HepG2 (cell line): Measurements from ENCODE around the gene CPB2. TPM values are rescaled to one million over a fixed set of nuclear protein-coding genes. Genes with fewer than 3 reads are reported as not detected.

Experiments used
- ATAC-seq: fragments of 200-7000 bp; cut with Tn5 transposase; 3 replicates; pipeline ENCODE4 v1.9.1; 2020; ENCODE audit warnings: mild to moderate bottlenecking, moderate library complexity
- BruUV-seq: library from RNA; stranded (reverse); fragments of 400-500 nt; replicated peaks from 2 replicates; lab custom pipeline; 2021; lab: Mats Ljungman, UMichigan
- CTCF ChIA-PET: fragments of 300-600 bp; formaldehyde crosslinking; extraction: SDS; loops from one replicate; lab custom pipeline; 2021; ENCODE audit warnings: low total read pairs, inconsistent platforms, low intra/inter-chr PET ratio; lab: Yijun Ruan, JAX
- POLR2A ChIA-PET: fragments of 350-600 bp; sonication (Branson Sonifier 250); formaldehyde crosslinking; loops from one replicate; lab custom pipeline; 2020; ENCODE audit warnings: antibody characterized with exemption, inconsistent platforms; lab: Yijun Ruan, JAX
- DNase-seq: peaks from one replicate; pipeline ENCODE4 v3.0.0-alpha.2; 2015; ENCODE audit warnings: low spot score
- FAIRE-seq: peaks from 3 replicates; lab custom pipeline; 2011; peaks lifted over from hg19 to GRCh38; lab: Jason Lieb, UNC
- H2AFZ ChIP-seq: one replicate; pipeline ENCODE4 v1.6.1; 2011; ENCODE audit warnings: low read length, inconsistent platforms
- H3K27ac ChIP-seq: fragments of 300-600 bp; 3 replicates; pipeline ENCODE4 v1.8.0; 2011; ENCODE audit warnings: mixed run types, mild to moderate bottlenecking, mixed read lengths, low read length, inconsistent platforms; ENCODE audit not compliant: insufficient read depth; ENCODE audit errors: extremely low read length
- H3K27me3 ChIP-seq, 2 experiments: fragments of 200-600 bp in 1 of 2; 2 replicates in 1 of 2; 3 replicates in 1 of 2; pipeline versions ENCODE4 v1.6.0 to v1.8.0; 2011; ENCODE audit warnings: low read length in 2 of 2, mild to moderate bottlenecking in 2 of 2, moderate library complexity in 2 of 2, inconsistent platforms in 1 of 2; ENCODE audit not compliant: insufficient read depth in 2 of 2, control insufficient read depth in 1 of 2
- H3K36me3 ChIP-seq, 2 experiments: fragments of 200-600 bp in 1 of 2; replicated peaks in 1 of 2; 2 replicates in 1 of 2; 3 replicates in 1 of 2; pipeline versions ENCODE4 v1.5.1 to v1.8.0; 2011; ENCODE audit warnings: low read length in 2 of 2, inconsistent platforms in 1 of 2; ENCODE audit not compliant: insufficient read depth in 2 of 2, control insufficient read depth in 1 of 2
- H3K4me1 ChIP-seq: 2 replicates; pipeline ENCODE4 v1.5.1; 2012; ENCODE audit warnings: low read length, inconsistent platforms; ENCODE audit not compliant: insufficient read depth
- H3K4me2 ChIP-seq: 2 replicates; pipeline ENCODE4 v1.6.0; 2011; ENCODE audit warnings: low read depth, low read length, inconsistent platforms
- H3K4me3 ChIP-seq, 3 experiments: fragments of 200-600 bp in 1 of 3; sonication (generic), shearing (Covaris generic) in 1 of 3; replicated peaks in 1 of 3; 2 replicates each; pipeline ENCODE4 v1.5.1; 2011 to 2016; ENCODE audit warnings: low read length in 3 of 3, inconsistent platforms in 2 of 3, low read depth in 2 of 3, mild to moderate bottlenecking in 2 of 3, control low read depth in 1 of 3, mixed read lengths in 1 of 3; ENCODE audit not compliant: insufficient read depth in 1 of 3
- H3K79me2 ChIP-seq: one replicate; pipeline ENCODE4 v1.6.1; 2011; ENCODE audit warnings: low read length, inconsistent platforms; ENCODE audit not compliant: insufficient read depth
- H3K9ac ChIP-seq: 2 replicates; pipeline ENCODE4 v1.6.0; 2011; ENCODE audit warnings: mild to moderate bottlenecking, low read depth, low read length, inconsistent platforms; ENCODE audit not compliant: insufficient read depth
- H3K9me3 ChIP-seq: 2 replicates; pipeline ENCODE4 v1.5.1; 2012; ENCODE audit warnings: mild to moderate bottlenecking, low read length
- H4K20me1 ChIP-seq: 2 replicates; pipeline ENCODE4 v1.6.0; 2011; ENCODE audit warnings: inconsistent platforms, mild to moderate bottlenecking, low read length, moderate library complexity; ENCODE audit not compliant: insufficient read depth
- KMT2A ChIP-seq: sonication (generic); formaldehyde crosslinking; IDR thresholded peaks from 2 replicates; pipeline ENCODE4 v1.4.0; 2020; ENCODE audit warnings: missing genetic modification reagents
- MED13 ChIP-seq: sonication (generic); formaldehyde crosslinking; IDR thresholded peaks from 2 replicates; pipeline ENCODE4 v1.5.0; 2020; ENCODE audit warnings: missing genetic modification reagents
- NFIB ChIP-seq: sonication (generic); formaldehyde crosslinking; IDR thresholded peaks from 2 replicates; pipeline ENCODE4 v1.9.0; 2021; ENCODE audit warnings: missing genetic modification reagents, mild to moderate bottlenecking, borderline replicate concordance
- SIX1 ChIP-seq: sonication (generic); formaldehyde crosslinking; IDR thresholded peaks from 2 replicates; pipeline ENCODE4 v1.4.0; 2020; ENCODE audit warnings: missing genetic modification reagents, borderline replicate concordance
- ZBED4 ChIP-seq: sonication (generic); formaldehyde crosslinking; IDR thresholded peaks from 2 replicates; pipeline ENCODE4 v1.4.0; 2020; ENCODE audit warnings: missing genetic modification reagents, borderline replicate concordance
- ZNF180 ChIP-seq: sonication (generic); formaldehyde crosslinking; IDR thresholded peaks from 2 replicates; pipeline ENCODE4 v1.4.0; 2020; ENCODE audit warnings: low read depth, missing genetic modification reagents, borderline replicate concordance
- in situ Hi-C: cut with HindIII; loops from 2 replicates; pipeline ENCODE4 v1.10.0; 2017; ENCODE audit warnings: low pct_unique_long_range_greater_than_20kb; ENCODE audit not compliant: extremely low pct_ligation_motif_present
- intact Hi-C: fragments of 100-400 bp; cut with micrococcal nuclease; formaldehyde crosslinking; loops from one replicate; pipeline ENCODE4 v1.10.0; 2022; ENCODE audit not compliant: unreplicated experiment
- polyA plus RNA-seq, 8 experiments: library from polyadenylated mRNA; depleted of rRNA in 3 of 8; stranded (reverse) in 7 of 8; unstranded in 1 of 8; fragments of >200 nt; fragmentation: Illumina TruSeq in 4 of 8; extraction: Trizol in 4 of 8; gene quantifications; 2 replicates each; pipeline versions ENCODE4 v1.2.1 to v1.2.3, GENCODE V29; 2011 to 2016; ENCODE audit warnings: low read depth in 4 of 8, missing spikeins in 1 of 8, mixed read lengths in 1 of 8; ENCODE audit not compliant: insufficient read depth in 1 of 8
- total RNA-seq, 5 experiments: library from RNA; depleted of rRNA; stranded (reverse); fragments of >200 nt; fragmentation: Illumina TruSeq; extraction: Trizol; gene quantifications; 2 replicates each; pipeline ENCODE4 v1.2.3, GENCODE V29; 2016; ENCODE audit warnings: low read depth in 1 of 5
- TF ChIP-seq, protein P1 (sequence below): sonication (generic); formaldehyde crosslinking; IDR thresholded peaks from 2 replicates; pipeline ENCODE4 v1.8.0; 2022; ENCODE audit warnings: mild to moderate bottlenecking, missing genetic modification reagents; ENCODE audit not compliant: insufficient replicate concordance

The CPB2 gene
- total and polyA plus RNA-seq, 2 of the 13 experiments (the other 11 are each of a cell fraction or from before 2014, with no cell fraction given): 125 to 140 TPM

- TF ChIP-seq ZBED4 (CRISPR knock-in tag) (no peak), MED13 (CRISPR knock-in tag) (no peak), ZNF180 (no peak)
- TF ChIP-seq, protein P1, sequence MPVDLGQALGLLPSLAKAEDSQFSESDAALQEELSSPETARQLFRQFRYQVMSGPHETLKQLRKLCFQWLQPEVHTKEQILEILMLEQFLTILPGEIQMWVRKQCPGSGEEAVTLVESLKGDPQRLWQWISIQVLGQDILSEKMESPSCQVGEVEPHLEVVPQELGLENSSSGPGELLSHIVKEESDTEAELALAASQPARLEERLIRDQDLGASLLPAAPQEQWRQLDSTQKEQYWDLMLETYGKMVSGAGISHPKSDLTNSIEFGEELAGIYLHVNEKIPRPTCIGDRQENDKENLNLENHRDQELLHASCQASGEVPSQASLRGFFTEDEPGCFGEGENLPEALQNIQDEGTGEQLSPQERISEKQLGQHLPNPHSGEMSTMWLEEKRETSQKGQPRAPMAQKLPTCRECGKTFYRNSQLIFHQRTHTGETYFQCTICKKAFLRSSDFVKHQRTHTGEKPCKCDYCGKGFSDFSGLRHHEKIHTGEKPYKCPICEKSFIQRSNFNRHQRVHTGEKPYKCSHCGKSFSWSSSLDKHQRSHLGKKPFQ (CRISPR knock-in tag): no peak
Measured at GRCh38 chr13:46035066-46035465, 69.8 kb downstream of the CPB2 start (continued).

GRCh38 chr13:46032341-46032740 lies 72.5 kb downstream of the CPB2 start:
- ATAC-seq: no peak
- CTCF ChIA-PET: no interaction called here

More at GRCh38 chr13:46032341-46032740, 72.5 kb downstream of the CPB2 start:
- Histone ChIP-seq H3K27ac (no peak overlapping the region), H3K9me3 (peaks cover 12% of the 10 kb centered on the region), H3K4me1 (no peaks in the 10 kb centered on the region), H2AFZ (no peak overlapping the region), H3K79me2 (peaks cover 26% of the 10 kb centered on the region), H3K9ac (no peak overlapping the region), H4K20me1 (no peaks in the 10 kb centered on the region), H3K27me3 (no peaks in the 10 kb centered on the region), H3K4me2 (no peak overlapping the region), H3K36me3 (peaks cover 2 to 15% of the 10 kb centered on the region in 2 experiments; a peak in 3 of 5 replicates), H3K4me3 (no peak overlapping the region)
- FAIRE-seq (no peak), DNase-seq (no peak)
- POLR2A ChIA-PET: no interaction called here
- BruUV-seq: no TSS peak
- intact Hi-C loops (no loop called here), in situ Hi-C loops (no loop called here)
- TF ChIP-seq KMT2A (CRISPR knock-in tag): no peak
- no peak for TF ChIP-seq NFIB
- TF ChIP-seq SIX1 (CRISPR knock-in tag): no peak
- TF ChIP-seq, all 625 proteins: peak for 0
